Inferior parietal cortex (tissue), 1 donor: ENCODE results near the gene SRRM4.
"Not testable (repeated sequence)": the region's sequence is repeated elsewhere in the genome, so short reads cannot be mapped to it uniquely, and the experiment has no call there.

ENCODE experiments used
- DNase-seq: peaks from one replicate; pipeline ENCODE4 v3.0.0-alpha.2; 2016; ENCODE audit errors: extremely low spot score

The SRRM4 gene

DNA sequence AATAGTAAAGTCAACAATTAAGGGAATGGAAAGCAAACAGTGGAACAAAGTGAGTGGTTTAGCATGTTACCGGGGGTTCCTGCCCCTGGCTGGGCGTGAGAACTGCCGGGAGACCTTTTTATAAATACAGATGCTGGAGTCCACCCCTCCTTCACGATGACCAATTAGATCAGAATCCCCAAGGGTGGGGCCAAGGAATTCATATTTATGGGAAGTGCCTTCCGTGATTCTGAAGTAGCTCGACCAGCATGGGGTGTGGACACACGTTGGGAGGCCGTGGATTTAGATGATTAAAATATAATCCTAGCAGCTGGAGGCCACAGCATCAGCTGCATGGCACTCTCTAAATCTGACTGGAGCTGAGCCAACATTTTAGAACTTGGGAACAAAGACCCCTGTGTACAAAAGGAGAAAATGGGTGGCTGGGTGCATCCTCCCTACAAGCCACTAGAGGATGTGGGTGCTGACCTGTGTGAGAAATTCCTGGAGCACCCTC lies 87.9 kb downstream of the SRRM4 start:
- DNase-seq = no peak

DNA sequence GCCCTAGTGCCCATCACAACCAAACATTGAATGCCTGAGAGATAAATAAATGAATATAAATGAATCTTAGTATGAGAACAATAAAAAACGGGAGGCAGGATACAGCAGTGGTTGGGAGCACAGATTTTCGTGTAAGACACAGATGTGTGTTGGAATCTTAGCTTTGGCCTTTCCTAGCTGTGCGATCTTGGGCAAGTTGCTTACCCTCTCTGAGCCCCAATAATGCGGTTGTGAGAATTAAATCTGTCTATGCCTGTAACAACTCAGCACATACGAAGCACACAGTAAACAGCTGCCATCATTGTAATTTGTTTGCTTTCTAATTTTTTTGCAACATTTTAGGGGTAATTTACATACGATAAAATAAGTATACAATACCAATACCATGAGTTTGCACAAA lies 89.8 kb downstream of the SRRM4 start:
- DNase-seq = no peak

DNA sequence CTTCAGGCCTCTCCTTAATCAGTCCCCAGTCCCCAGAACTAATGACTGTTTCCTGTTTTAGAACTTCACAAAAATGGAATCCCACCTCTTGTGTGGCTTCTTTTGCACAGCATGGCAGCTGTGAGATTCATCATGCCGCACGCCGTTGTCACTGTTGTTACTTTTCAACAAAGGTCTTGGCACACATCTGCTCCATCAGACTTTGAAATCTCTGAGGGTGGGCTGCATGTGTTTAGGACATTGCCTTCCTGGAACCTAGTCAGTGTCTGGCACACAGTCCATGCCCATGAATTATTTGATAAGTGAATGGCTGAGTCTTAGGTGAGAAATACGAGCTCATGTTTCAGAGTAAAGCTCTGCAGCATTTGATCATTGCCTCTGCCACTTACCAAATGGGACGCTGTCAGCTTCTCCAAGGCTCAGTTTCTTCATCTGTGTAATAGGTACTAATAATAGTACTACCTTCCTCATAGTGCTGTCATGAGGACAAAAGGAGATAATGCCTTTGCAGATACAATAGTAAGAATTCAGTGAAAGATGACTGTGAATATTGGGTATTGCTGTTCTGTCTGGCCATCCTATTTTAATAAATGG lies 90.4 kb downstream of the SRRM4 start:
- DNase-seq = no peak

DNA sequence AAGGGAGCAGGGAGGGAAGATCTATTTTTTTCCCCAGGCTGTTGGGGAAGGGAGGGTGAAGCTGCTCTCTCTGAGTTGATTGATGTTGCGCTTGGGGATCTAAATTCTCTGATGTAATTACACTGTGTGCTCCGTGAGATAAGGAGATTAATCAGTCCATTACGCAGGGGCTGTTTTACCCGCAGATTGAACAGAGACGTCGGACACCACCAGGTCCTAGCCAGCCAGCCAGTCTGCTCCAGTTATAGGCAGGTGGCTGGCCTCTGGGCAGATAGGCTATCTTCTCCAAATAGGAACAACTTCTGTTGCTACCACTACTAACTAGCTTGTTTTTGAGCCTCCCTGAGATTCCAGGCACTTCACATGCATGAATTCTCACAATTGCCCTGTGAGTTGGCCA lies 91.1 kb downstream of the SRRM4 start:
- DNase-seq = no peak

DNA sequence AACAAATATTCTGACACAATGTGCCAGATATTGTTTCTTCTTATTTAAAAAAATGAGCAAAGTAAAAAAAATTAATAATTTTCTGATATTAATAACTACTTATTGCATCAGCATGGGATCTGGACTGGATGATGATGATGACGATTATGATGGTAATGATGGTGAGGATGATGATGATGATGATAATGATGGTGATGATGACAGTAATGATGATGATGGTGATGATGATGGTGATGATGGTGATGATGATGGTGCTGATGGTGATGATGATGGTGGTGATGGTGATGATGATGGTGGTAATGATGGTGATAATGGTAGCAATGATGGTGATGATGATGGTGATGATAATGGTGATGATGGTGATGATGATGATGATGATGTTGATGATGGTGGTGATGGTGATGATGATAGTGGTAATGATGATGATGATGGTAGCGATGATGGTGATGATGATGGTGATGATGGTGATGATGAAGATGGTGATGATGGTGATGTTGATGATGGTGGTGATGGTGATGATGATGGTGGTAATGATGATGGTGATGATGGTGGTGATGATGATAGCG lies 94.0 kb downstream of the SRRM4 start:
- no peak for DNase-seq

DNA sequence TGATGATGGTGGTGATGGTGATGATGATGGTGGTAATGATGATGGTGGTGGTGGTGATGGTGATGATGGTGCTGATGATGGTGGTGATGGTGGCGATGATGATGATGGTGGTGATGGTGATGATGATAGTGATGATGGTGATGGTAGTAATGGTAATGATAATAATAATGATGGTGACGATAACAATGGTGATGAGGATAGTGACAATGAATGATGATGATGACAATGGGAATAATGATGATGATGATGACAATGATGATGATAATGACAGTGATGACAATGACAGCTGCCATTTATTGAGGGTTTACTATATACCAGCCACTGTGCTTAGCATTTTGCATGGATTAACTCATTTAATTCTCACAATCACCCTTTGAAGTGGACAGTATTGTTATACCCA lies 94.6 kb downstream of the SRRM4 start:
- DNase-seq = no peak

DNA sequence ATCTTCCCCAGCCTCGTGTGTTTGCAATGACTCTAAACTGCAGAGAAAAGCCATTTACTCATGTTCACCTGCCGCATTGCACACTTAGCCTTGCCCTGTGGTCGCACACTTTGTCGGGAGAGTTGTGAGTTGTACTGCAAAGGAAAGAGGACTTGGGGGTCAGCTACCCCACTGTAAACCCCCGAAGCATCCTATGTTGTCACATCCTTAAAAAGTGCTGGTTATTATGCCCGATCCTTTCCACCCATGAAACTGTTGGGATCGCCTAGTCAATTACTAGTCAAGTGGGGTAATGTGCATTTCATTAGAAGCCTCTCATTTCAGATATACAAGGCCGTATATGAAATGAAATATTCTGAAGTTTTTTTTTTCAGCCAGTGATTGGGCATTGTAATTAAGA lies 98.2 kb downstream of the SRRM4 start:
- no peak for DNase-seq

DNA sequence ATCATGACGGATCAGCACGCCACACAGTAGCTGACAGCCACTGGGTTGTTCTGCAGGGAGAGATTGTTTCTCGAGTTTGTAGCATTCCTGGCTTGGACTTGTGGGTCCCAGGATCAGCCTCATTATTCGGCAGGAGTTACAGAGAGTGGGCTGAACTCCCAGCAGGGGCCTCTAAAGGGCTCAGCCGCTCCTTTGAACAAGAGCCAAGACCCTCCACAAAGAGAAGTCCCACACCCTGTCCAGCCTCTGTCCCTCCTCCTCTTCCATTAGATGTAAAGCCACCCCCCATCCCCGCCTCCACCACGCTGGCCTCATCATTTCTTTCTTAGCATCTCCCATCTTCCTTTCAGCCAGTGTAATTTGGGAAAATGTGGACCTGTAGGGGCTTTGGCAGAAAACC lies 100.7 kb downstream of the SRRM4 start:
- no peak for DNase-seq

DNA sequence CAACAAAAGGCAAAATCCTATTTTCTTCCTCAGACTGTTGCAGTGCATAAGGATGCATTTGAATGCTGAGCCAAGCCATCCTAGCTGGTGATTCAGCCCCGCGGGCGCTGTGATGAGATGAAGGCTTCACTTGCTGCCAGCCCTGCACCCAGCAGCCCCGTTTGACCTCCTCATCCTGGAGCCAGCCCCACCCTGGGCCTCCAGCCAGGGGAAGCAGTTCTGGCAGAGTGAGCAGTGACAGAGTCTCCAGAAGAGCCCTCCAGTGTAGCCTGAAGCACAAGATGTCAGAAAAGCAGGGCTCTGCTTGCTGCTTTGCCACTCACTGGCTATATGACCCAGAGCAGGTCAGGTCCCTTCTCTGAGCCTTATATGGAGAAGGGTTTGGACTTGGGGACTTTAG lies 101.2 kb downstream of the SRRM4 start:
- DNase-seq = no peak

DNA sequence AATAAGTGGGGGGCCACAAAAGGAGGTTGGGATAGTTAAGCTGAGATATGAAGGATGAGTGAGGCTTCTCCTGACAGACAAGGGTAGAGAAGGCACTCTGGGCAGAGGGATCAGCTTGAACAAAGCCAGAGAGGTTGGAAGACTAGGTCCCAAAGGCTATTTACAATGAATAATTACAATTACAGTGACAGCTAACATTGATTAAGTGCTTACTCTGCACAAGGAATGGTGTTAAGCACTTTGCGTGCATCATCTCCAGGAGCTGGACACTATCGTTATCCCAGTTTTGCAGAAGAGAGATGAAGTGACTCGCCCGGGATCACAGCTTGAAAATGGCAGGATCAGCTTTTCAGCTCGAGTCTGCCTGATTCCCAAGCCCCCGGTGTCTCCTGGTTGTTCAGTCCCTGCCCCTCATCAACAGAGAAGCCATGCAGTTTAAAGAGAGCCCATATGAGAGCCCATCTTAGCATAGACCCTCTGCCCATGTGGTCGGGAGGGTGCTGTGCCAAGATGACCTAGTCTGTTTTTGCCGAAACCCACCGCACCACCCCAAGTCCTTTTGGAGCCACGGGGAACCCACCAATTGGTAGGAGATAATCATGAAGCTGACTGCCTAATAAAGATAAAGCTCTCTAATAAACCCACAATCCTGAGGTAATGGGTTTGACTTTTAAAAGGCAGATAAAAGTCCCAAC lies 107.5 kb downstream of the SRRM4 start:
- no peak for DNase-seq

DNA sequence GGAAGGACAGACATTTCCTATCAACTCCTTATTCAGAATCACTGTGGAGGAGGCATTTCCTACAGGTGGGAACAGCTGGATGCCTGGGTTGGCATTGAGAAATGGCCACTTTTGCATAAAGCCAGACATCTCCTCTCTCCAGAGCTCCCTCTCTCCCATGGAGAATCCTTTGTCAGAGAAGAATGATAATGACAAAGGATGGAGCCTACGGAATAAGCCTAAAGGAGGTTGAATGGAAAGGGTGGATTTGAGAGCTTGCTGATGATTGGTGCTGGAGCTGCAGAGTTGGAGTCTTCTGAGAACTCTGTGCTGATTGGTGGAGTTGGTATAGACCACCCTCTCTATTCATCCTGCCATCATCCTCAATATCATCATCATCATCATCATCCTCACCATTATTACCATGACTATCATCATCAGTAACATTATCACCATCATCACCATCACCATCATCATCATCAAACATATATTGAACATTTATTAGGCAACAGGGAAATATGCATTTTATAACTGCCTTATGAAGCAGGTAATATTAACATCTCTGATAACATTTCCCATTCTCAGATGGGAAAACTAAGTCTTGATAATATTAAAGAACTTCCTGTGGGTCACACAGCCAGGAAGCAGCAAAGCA lies 108.2 kb downstream of the SRRM4 start:
- DNase-seq = no peak

DNA sequence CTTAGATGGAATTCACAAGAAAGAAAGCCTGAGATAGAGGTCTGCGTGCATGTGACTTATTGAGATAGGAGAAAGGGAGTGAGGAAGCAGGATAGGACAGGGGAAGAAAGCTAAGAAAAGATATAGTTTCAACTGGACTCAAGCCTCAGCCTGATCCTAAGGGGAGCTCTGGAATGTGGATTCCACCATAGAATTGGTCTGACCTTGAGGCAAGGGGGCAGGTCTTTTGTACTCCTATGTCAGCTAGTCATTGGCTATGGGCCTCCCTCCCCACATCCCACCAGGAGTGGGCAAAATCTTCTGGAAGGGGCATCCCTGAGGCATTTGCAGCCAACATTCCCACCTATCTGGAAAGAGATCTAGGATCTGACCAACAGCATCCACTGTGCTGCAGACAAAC lies 108.9 kb downstream of the SRRM4 start:
- no peak for DNase-seq

DNA sequence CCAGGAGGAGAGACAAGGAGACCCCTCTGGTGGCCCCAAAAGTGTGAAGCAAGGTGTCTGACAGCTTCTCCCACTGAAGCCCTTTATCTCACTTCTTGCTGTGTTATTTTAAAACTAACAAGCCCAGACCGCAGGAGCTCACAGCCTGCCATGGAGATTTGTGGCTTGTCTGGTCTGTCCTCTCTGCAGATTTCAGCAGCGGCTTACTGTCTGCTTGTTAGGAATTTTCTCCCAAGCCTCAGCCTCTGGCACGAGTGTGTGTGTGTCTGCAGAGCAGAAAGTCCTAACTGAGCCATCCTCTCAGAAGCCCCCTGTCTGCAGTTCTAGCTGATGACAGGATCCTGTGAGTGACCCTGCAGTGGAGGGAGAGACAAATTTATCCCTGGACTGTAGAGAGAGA lies 109.5 kb downstream of the SRRM4 start:
- DNase-seq = no peak

DNA sequence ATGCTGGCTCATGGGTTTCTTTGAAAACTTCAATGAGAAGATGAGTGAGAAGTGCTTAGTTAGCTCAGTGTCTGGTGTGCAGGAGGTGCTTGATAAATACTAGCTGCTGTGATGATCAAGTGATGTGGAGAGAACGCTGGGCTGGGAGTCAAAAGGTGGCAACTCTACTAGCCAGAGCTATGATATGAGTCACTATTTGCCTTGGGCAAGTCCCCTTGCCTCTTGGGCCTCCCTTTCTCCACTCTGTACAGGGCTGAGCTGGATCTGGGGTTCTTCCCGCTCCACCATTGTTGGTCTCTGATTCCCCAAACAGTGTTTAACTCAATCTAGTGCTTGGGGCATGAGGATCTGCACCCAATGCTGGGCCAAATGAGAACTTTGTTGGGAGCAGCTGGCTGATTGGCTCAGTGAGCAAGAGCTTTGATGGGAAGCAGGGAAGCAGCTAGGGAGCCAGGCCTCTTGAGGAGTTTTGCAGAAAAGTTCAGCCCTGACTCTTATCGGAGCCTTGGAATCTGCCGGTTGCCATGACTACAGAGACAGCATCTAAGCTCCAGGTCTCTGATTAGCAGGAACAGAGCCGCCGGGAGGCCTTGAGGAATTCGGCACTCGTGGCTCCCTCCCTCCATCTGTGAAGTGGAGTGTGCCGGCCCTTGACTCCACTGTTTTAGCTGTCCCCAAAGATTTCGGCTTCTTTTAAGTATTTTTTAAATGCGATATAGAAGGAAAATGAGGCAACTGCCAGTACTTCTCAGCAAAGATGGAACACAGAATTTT lies 115.3 kb downstream of the SRRM4 start:
- peak; percentile 27 for DNase-seq

DNA sequence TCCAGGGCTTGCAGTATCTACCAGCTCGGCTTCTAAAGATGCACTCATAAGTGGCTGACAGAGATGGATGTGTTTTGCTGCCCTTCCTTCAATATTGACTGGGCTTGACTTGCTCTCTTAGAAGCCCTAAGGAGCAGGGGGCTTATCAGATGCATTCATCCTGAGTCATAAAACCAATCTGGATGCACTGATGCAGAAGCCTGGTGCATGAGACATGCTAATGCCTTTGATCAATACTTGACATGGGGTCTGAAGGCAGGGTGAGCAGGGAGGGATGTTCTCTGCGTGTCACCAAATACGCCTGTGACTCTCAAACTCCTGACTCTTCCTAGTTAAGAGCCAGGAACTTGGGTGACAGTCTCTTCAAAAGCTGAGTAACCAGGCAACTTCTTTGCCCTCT lies 119.6 kb downstream of the SRRM4 start:
- DNase-seq = no peak

DNA sequence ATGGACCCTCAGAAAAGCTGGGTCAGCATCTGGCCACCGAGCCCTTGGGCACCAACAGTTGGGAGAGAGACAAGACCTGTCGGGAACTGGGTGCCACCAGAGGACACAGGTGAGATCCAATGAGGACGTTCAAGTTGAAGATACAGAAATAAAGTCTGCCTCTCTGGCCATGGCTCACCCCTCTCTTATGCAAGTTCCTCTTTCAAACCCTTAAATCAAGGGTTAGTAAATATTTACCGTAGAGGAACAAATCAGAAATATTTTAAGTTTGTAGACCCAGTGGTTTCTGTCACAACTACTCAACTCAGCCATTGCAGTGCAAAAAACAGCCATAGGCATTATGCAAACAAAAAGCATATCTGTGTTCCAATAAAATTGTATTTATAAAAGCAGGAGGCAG lies 120.9 kb downstream of the SRRM4 start:
- DNase-seq = no peak

DNA sequence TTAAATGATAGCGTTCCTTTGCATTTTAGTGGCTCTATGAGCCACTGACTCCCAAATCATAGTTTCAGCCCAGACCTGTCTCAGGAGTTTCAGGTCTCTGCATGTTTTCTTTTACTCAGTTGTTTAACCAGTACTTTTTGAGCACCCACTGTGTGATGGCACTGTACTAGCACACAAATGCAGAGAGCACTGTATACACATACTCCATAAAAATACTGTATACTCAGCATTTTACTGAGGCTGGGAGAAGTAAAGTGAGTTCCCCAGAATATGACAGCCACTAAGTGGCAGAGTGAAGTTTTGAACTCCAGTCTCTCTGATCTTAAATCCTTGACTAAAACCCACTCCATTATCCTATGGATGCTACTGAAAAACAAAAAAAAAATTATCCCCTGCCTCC lies 121.4 kb downstream of the SRRM4 start:
- DNase-seq = no peak

DNA sequence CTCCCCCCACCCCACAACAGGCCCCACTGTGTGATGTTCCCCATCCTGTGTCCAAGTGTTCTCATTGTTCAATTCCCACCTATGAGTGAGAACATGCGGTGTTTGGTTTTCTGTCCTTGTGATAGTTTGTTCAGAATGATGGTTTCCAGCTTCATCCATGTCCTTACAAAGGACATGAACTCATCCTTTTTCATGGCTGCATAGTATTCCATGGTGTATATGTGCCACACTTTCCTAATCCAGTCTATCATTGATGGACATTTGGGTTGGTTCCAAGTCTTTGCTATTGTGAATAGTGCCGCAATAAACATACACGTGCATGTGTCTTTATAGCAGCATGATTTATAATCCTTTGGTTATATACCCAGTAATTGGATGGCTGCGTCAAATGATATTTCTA lies 123.6 kb downstream of the SRRM4 start:
- not testable (repeated sequence) for DNase-seq

DNA sequence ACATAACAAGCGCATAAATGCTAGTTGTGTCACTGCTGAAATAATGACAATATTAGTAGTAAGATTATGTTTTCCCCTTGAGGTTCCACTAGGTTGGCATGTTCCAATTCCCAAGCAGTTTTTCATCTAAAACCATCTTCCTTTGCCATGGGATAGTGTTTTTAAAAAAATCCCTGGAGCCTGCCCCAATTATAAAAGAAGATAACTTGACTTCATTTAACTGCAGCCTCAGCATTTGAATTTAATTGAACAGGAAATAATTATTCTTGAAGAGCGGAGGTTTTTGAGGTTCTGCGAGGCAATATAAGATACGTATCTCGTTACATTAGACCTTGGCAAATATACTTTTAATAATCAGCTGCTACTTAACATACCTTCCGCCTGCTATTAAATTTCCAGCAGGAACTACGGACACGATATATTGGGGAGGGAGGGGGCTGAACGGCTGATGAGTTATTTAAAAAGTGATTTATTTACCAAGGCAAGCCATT lies 132.2 kb downstream of the SRRM4 start:
- DNase-seq = no peak

DNA sequence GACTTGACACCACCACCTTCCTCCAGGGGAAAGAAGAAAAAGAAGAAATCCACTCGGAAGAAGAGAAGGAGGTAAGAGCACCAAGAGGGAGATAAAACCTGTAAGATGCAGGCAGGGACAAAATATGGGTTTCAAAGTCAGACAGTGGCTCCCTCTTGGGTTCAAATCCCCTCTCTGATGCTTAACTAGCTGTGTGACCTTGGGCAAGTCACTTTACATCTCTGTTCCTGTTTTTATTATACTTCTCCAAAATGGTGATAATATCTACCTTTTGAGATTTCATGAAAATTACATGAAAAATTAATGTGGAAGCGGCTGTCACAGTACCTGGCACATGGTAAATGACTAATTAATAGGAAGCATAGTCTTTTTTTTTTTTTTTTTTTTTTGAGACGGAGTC lies 133.0 kb downstream of the SRRM4 start:
- DNase-seq = no peak

DNA sequence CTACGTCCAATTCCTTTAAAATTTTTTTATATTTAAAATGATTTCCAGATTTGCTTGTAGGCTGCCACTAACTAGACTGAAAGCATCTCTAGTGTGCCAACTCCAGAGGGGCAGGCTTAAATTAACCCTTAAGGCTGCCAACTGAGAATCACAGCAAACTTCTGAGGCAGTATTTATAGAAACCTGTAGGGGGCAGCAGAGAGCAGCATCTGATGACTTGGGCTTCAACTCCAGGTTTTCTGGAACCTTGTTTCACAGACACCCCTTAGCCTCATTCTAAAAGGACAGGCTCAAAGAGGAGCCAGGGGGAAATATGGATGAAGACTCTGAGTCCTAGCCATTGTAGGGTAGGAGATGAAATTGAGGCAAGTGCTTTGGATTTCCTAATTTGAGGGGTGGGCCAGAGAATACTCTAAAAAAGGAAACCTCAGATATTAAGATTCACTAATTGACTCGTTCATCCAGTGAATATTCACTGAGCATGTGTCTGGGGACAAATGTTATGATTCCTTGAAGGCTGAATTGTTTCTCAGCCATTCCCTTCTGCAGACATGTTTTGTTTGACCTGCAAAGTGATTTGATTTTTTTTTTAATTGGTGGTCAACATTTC lies 134.1 kb downstream of the SRRM4 start:
- DNase-seq = peak; percentile 69

DNA sequence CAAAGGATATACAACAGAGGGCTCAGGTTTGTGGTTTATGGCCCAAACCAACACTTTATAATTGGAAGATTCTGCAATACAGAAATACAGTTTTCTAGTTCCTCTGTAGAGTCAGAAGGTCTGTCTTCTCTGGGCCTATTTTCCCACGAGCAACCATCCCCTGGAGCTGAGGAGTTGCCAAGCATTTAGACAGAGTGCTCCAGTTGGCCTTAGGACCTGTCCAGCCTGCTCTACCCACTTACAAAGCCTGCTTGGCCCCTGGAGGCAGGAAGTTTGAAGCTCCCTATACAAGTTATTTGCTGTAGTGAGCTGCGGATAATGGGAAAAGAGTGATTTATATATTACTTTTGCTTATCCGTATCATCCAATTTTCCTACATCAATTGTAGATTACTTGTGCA lies 136.6 kb downstream of the SRRM4 start:
- no peak for DNase-seq
